22Rv1 (cell line): ENCODE data around the gene MAGEA9.

Experiments
- ZFX ChIP-seq: fragments of 450-650 bp; IDR thresholded peaks from 2 replicates; pipeline ENCODE4 v1.6.1; 2017; ENCODE audit warnings: antibody characterized with exemption, borderline replicate concordance
- TF ChIP-seq, protein P1 (sequence below): fragments of 450-650 bp; IDR thresholded peaks from 2 replicates; pipeline ENCODE4 v1.5.1; 2017; ENCODE audit warnings: mild to moderate bottlenecking

DNA sequence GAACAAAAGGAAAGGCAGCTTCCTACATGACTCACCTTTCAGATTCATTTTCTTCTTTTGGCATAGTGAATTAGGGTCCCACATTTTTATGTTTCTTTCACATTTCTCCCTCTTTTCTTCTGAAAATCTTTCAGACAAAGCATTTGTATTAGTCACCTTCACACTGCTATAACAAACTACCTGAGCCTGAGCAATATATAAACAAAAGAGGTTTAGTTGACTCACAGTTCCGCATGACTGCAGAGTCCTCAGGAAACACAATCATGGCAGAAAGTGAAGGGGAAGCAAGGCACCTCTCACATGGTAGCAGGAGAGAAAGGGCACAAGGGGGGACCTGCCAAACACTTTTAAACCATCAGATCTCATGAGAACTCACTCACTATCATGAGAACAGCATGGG is 36.9 kb downstream of the MAGEA9 start:
- TF ChIP-seq, protein P1, sequence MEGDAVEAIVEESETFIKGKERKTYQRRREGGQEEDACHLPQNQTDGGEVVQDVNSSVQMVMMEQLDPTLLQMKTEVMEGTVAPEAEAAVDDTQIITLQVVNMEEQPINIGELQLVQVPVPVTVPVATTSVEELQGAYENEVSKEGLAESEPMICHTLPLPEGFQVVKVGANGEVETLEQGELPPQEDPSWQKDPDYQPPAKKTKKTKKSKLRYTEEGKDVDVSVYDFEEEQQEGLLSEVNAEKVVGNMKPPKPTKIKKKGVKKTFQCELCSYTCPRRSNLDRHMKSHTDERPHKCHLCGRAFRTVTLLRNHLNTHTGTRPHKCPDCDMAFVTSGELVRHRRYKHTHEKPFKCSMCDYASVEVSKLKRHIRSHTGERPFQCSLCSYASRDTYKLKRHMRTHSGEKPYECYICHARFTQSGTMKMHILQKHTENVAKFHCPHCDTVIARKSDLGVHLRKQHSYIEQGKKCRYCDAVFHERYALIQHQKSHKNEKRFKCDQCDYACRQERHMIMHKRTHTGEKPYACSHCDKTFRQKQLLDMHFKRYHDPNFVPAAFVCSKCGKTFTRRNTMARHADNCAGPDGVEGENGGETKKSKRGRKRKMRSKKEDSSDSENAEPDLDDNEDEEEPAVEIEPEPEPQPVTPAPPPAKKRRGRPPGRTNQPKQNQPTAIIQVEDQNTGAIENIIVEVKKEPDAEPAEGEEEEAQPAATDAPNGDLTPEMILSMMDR = no peak
- no peak for TF ChIP-seq ZFX
